PFSK-1 (cell line): ENCODE results near the gene CUBN.

ENCODE experiments used
- FOXP2 ChIP-seq: optimal IDR thresholded peaks from 2 replicates; pipeline ENCODE3; 2011; ENCODE audit warnings: borderline replicate concordance, control low read depth, inconsistent platforms; ENCODE audit not compliant: insufficient read depth; ENCODE audit errors: extremely low read length, extremely low read depth
- POLR2AphosphoS5 ChIP-seq: IDR thresholded peaks from 2 replicates; pipeline ENCODE4 v1.6.1; 2012; ENCODE audit warnings: low read depth, mild to moderate bottlenecking, control low read depth, low read length, moderate library complexity
- SIN3A ChIP-seq: IDR thresholded peaks from 2 replicates; pipeline ENCODE4 v1.6.1; 2012; ENCODE audit warnings: mild to moderate bottlenecking, low read length, moderate library complexity, borderline replicate concordance; ENCODE audit not compliant: insufficient read depth
- TAF1 ChIP-seq: IDR thresholded peaks from 2 replicates; pipeline ENCODE4 v1.6.1; 2012; ENCODE audit warnings: low read length, control low read depth, borderline replicate concordance; ENCODE audit not compliant: insufficient read depth
- TF ChIP-seq, protein P1 (sequence below), 2 experiments: IDR thresholded peaks; 2 replicates each; pipeline versions ENCODE4 v1.6.1 to v1.8.0; 2011 to 2012; ENCODE audit warnings: low read depth in 2 of 2, low read length in 2 of 2, control low read depth in 1 of 2, inconsistent platforms in 1 of 2, mild to moderate bottlenecking in 1 of 2, moderate library complexity in 1 of 2; ENCODE audit not compliant: insufficient read depth in 1 of 2

Gene CUBN

DNA sequence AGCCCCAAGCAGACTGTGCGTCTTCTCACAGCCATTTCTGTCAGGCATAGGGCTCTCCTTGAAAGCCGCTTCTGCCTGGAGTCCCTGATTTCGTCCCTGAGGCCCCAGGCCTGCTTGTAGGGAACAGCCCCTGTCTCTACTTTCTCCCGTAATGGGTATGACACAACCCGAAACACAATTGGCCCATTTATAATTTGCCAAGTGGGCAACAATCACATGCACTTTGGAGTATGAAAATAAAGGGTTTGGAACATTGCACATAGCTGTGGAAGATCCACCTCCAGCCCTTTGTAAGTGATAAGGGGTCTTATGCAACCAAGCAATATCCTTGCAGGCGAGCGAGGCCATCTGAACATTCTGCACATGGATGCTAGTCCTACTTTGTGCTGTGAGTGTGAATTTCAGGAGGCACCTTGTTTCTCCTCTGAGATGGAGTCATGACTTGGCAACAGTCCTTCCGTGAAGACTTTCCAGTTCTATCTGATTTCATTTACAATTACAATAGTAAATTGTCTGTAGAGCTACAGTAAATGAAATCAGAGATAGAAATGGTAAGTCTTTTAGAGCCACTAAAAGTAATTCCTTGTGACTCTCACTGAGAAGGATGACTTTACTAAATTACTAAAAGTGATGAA is 141.5 kb downstream of the CUBN start:
- TF ChIP-seq FOXP2: no peak
- TF ChIP-seq TAF1: no peak
- no peak for TF ChIP-seq SIN3A
- no peak for TF ChIP-seq POLR2AphosphoS5
- TF ChIP-seq, protein P1, sequence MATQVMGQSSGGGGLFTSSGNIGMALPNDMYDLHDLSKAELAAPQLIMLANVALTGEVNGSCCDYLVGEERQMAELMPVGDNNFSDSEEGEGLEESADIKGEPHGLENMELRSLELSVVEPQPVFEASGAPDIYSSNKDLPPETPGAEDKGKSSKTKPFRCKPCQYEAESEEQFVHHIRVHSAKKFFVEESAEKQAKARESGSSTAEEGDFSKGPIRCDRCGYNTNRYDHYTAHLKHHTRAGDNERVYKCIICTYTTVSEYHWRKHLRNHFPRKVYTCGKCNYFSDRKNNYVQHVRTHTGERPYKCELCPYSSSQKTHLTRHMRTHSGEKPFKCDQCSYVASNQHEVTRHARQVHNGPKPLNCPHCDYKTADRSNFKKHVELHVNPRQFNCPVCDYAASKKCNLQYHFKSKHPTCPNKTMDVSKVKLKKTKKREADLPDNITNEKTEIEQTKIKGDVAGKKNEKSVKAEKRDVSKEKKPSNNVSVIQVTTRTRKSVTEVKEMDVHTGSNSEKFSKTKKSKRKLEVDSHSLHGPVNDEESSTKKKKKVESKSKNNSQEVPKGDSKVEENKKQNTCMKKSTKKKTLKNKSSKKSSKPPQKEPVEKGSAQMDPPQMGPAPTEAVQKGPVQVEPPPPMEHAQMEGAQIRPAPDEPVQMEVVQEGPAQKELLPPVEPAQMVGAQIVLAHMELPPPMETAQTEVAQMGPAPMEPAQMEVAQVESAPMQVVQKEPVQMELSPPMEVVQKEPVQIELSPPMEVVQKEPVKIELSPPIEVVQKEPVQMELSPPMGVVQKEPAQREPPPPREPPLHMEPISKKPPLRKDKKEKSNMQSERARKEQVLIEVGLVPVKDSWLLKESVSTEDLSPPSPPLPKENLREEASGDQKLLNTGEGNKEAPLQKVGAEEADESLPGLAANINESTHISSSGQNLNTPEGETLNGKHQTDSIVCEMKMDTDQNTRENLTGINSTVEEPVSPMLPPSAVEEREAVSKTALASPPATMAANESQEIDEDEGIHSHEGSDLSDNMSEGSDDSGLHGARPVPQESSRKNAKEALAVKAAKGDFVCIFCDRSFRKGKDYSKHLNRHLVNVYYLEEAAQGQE (IDR thresholded peaks at IDR 0.05; ENCODE audit: insufficient read depth in 1 of 2, low read depth in 2 of 2, low read length in 2 of 2): no peak

GRCh38 chr10:16987206-16987621 is 142.4 kb downstream of the CUBN start:
- TF ChIP-seq TAF1 (no peak), FOXP2 (no peak), POLR2AphosphoS5 (no peak), SIN3A (no peak)
- TF ChIP-seq, protein P1 (IDR thresholded peaks at IDR 0.05; ENCODE audit: insufficient read depth in 1 of 2, low read depth in 2 of 2, low read length in 2 of 2): no peak

DNA sequence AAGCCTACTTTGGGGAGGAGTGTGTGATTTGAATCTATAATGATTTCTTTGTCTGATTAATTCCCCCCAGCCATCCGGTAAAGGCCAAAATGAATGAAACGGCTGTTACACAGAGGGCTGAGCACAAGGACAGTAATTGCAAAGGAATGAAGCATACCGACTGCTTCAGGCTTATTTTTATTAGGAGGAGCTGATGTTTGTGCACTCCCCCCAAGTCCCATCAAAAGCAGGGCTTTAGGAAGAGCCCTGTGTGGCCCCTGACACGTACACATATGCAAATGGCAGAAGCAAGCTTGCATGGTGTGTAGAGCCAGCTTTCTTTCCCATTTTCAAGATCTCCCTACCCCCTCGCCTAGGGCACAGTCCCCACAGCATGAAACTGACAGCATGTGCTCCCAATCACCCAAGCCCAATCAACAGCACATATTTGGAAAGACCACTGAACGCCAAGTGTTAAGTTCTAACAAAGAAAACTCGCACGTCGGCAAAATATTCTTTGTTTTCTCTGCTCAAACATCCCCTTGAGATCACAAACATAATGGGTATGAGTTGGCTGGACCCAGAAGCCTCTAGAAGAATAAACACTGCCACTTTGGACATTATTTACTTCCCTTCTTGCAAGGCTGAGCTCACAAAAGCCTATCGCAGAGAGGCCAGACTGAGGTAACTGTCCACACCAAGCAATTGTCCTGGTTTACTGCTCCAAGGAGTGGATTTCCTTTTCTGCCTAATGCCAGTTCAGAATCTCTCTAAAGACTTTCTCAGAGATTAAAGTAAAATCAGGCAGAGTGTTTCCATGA is 143.0 kb downstream of the CUBN start:
- TF ChIP-seq TAF1 (no peak), SIN3A (peak; percentile 72; the same call in 1 of the 2 replicates)

GRCh38 chr10:16986082-16986405 is 143.6 kb downstream of the CUBN start:
- no peak for TF ChIP-seq TAF1
- TF ChIP-seq SIN3A: no peak
- TF ChIP-seq, protein P1 (IDR thresholded peaks at IDR 0.05; ENCODE audit: insufficient read depth in 1 of 2, low read depth in 2 of 2, low read length in 2 of 2): no peak
- TF ChIP-seq FOXP2: no peak
- no peak for TF ChIP-seq POLR2AphosphoS5

GRCh38 chr10:16984242-16984641 is 145.4 kb downstream of the CUBN start:
- TF ChIP-seq, protein P1 (IDR thresholded peaks at IDR 0.05; ENCODE audit: insufficient read depth in 1 of 2, low read depth in 2 of 2, low read length in 2 of 2): no peak
- TF ChIP-seq TAF1 (no peak), SIN3A (no peak), FOXP2 (no peak), POLR2AphosphoS5 (no peak)
